ENCODE measurements around the gene SF3A1.
"Not testable (repeated sequence)": the region's sequence is repeated elsewhere in the genome, so short reads cannot be mapped to it uniquely, and the experiment has no call there.

SF3A1 gene

GRCh38 chr22:30338802-30339201 is 17.9 kb downstream of the SF3A1 start:
- ChIA-PET CTCF (no interaction called here), POLR2A (no interaction called here)
- DNase-seq (ENCODE audit: extremely low spot score): no peak
- no peak for TF ChIP-seq FOXK2 (IDR thresholded peaks at IDR 0.05)
- TF ChIP-seq CTBP1 (IDR thresholded peaks at IDR 0.05; ENCODE audit: borderline replicate concordance): no peak
- no peak for TF ChIP-seq SUZ12 (IDR thresholded peaks at IDR 0.05)
- no peak for TF ChIP-seq ARNT (IDR thresholded peaks at IDR 0.05)
- TF ChIP-seq FOXA1 (IDR thresholded peaks at IDR 0.05): no peak
- no peak for TF ChIP-seq SP1 (IDR thresholded peaks at IDR 0.05)
- no peak for TF ChIP-seq HDGF (IDR thresholded peaks at IDR 0.05; ENCODE audit: borderline replicate concordance)
- no peak for TF ChIP-seq PKNOX1 (IDR thresholded peaks at IDR 0.05)
- TF ChIP-seq LEF1 (IDR thresholded peaks at IDR 0.05; ENCODE audit: borderline replicate concordance): no peak
- no peak for TF ChIP-seq L3MBTL2 (conservative IDR thresholded peaks at IDR 0.05)
- TF ChIP-seq BHLHE40 (IDR thresholded peaks at IDR 0.05; ENCODE audit: borderline replicate concordance): no peak
- TF ChIP-seq ZNF384 (IDR thresholded peaks at IDR 0.05): no peak
- TF ChIP-seq NFRKB (IDR thresholded peaks at IDR 0.05): no peak
- no peak for TF ChIP-seq FOXM1 (IDR thresholded peaks at IDR 0.05; ENCODE audit: borderline replicate concordance)
- no peak for TF ChIP-seq TARDBP (IDR thresholded peaks at IDR 0.05)
- TF ChIP-seq ELF4 (IDR thresholded peaks at IDR 0.05): no peak

GRCh38 chr22:30338341-30338740 is 18.4 kb downstream of the SF3A1 start:
- CTCF ChIA-PET; POLR2A ChIA-PET; DNase-seq (ENCODE audit: extremely low spot score): not testable (repeated sequence)

- no peak for DNase-seq (ENCODE audit: extremely low spot score)
- TF ChIP-seq SUZ12 (IDR thresholded peaks at IDR 0.05) (no peak), ARNT (IDR thresholded peaks at IDR 0.05) (no peak), ZNF384 (IDR thresholded peaks at IDR 0.05) (no peak), LEF1 (IDR thresholded peaks at IDR 0.05; ENCODE audit: borderline replicate concordance) (no peak), FOXA1 (IDR thresholded peaks at IDR 0.05) (no peak), HDGF (IDR thresholded peaks at IDR 0.05; ENCODE audit: borderline replicate concordance) (no peak), PKNOX1 (IDR thresholded peaks at IDR 0.05) (no peak), BHLHE40 (IDR thresholded peaks at IDR 0.05; ENCODE audit: borderline replicate concordance) (no peak), TARDBP (IDR thresholded peaks at IDR 0.05) (no peak), CTBP1 (IDR thresholded peaks at IDR 0.05; ENCODE audit: borderline replicate concordance) (no peak), SP1 (IDR thresholded peaks at IDR 0.05) (no peak), NFRKB (IDR thresholded peaks at IDR 0.05) (no peak), ELF4 (IDR thresholded peaks at IDR 0.05) (no peak), FOXK2 (IDR thresholded peaks at IDR 0.05) (no peak), L3MBTL2 (conservative IDR thresholded peaks at IDR 0.05) (no peak), FOXM1 (IDR thresholded peaks at IDR 0.05; ENCODE audit: borderline replicate concordance) (no peak)
- ChIA-PET POLR2A (interaction anchor here (1.0 kb wide), 1 partner anchor 9 kb away, joined by 3 read pairs; no protein-coding TSS in a partner anchor), CTCF (no interaction called here)
Observed at GRCh38 chr22:30337461-30337778, 19.3 kb downstream of the SF3A1 start.

- ChIA-PET CTCF (no interaction called here), POLR2A (interaction anchor here (1.0 kb wide), 1 partner anchor 10 kb away, joined by 3 read pairs; no protein-coding TSS in a partner anchor)
- no peak for DNase-seq (ENCODE audit: extremely low spot score)
- TF ChIP-seq TARDBP (IDR thresholded peaks at IDR 0.05) (no peak), SP1 (IDR thresholded peaks at IDR 0.05) (no peak), HDGF (IDR thresholded peaks at IDR 0.05; ENCODE audit: borderline replicate concordance) (no peak), FOXA1 (IDR thresholded peaks at IDR 0.05) (no peak)
Observed at GRCh38 chr22:30336752-30337460, 19.8 kb downstream of the SF3A1 start.

GRCh38 chr22:30335236-30335635 is 21.5 kb downstream of the SF3A1 start:
- CTCF ChIA-PET: no interaction called here
- DNase-seq (ENCODE audit: extremely low spot score): no peak
- POLR2A ChIA-PET: no interaction called here
- TF ChIP-seq NFRKB (IDR thresholded peaks at IDR 0.05) (no peak), SUZ12 (IDR thresholded peaks at IDR 0.05) (no peak), LEF1 (IDR thresholded peaks at IDR 0.05; ENCODE audit: borderline replicate concordance) (no peak)

- DNase-seq (ENCODE audit: extremely low spot score): no peak
- TF ChIP-seq FOXM1 (IDR thresholded peaks at IDR 0.05; ENCODE audit: borderline replicate concordance): no peak
- no peak for TF ChIP-seq LEF1 (IDR thresholded peaks at IDR 0.05; ENCODE audit: borderline replicate concordance)
- TF ChIP-seq PKNOX1 (IDR thresholded peaks at IDR 0.05): no peak
- TF ChIP-seq ELF4 (IDR thresholded peaks at IDR 0.05): no peak
- TF ChIP-seq NFRKB (IDR thresholded peaks at IDR 0.05): no peak
- no peak for TF ChIP-seq L3MBTL2 (conservative IDR thresholded peaks at IDR 0.05)
- CTCF ChIA-PET: no interaction called here
- POLR2A ChIA-PET: no interaction called here
Observed at GRCh38 chr22:30334646-30335045, 22.0 kb downstream of the SF3A1 start.

GRCh38 chr22:30333707-30334087 is 23.0 kb downstream of the SF3A1 start:
- TF ChIP-seq ZNF384 (IDR thresholded peaks at IDR 0.05) (no peak), HDGF (IDR thresholded peaks at IDR 0.05; ENCODE audit: borderline replicate concordance) (no peak)
- ChIA-PET POLR2A (interaction anchor here (3.0 kb wide), 1 partner anchor 23 kb away, joined by 13 read pairs; the partner anchor contains the start of genes CCDC157 and SF3A1), CTCF (no interaction called here)
- no peak for DNase-seq (ENCODE audit: extremely low spot score)
